SK-N-SH treated with all-trans-retinoic acid at 6 μM for 48 hours (cell line): Measurements from ENCODE around the gene CHRD.
"Not testable (repeated sequence)": the region's sequence is repeated elsewhere in the genome, so short reads cannot be mapped to it uniquely, and the experiment has no call there.

ENCODE experiments used
- ATAC-seq: fragments of 200-7000 bp; cut with Tn5 transposase; 3 replicates; pipeline ENCODE4 v1.9.1; 2020; ENCODE audit warnings: mild to moderate bottlenecking, moderate library complexity
- ARNTL ChIP-seq: fragments of 450-650 bp; formaldehyde crosslinking; IDR thresholded peaks from 2 replicates; pipeline ENCODE4 v1.5.0; 2020; ENCODE audit warnings: low read depth, mild to moderate bottlenecking, moderate library complexity, borderline replicate concordance
- CSDC2 ChIP-seq: fragments of 250-450 bp; sonication (Bioruptor Pico); IDR thresholded peaks from 2 replicates; pipeline ENCODE4 v1.5.0; 2020; ENCODE audit warnings: mild to moderate bottlenecking, moderate library complexity
- ESRRG ChIP-seq: fragments of 250-450 bp; sonication (Bioruptor Pico); IDR thresholded peaks from 2 replicates; pipeline ENCODE4 v1.6.1; 2021; ENCODE audit warnings: mild to moderate bottlenecking
- GLIS3 ChIP-seq: fragments of 250-450 bp; sonication (Bioruptor Pico); IDR thresholded peaks from 2 replicates; pipeline ENCODE4 v1.5.0; 2020; ENCODE audit warnings: mild to moderate bottlenecking, moderate library complexity
- ISL1 ChIP-seq: fragments of 250-450 bp; sonication (Bioruptor Pico); IDR thresholded peaks from 2 replicates; pipeline ENCODE4 v2.1.2; 2022; ENCODE audit warnings: mild to moderate bottlenecking, moderate library complexity
- OSR1 ChIP-seq: fragments of 250-450 bp; sonication (Bioruptor Pico); IDR thresholded peaks from 2 replicates; pipeline ENCODE4 v1.8.0; 2022; ENCODE audit warnings: moderate library complexity, mild to moderate bottlenecking, inconsistent platforms
- PPARA ChIP-seq: fragments of 250-450 bp; sonication (Bioruptor Pico); IDR thresholded peaks from 2 replicates; pipeline ENCODE4 v1.5.0; 2020; ENCODE audit warnings: mild to moderate bottlenecking, borderline replicate concordance
- SNAI2 ChIP-seq: fragments of 250-450 bp; sonication (Bioruptor Pico); IDR thresholded peaks from 2 replicates; pipeline ENCODE4 v1.5.0; 2020; ENCODE audit warnings: mild to moderate bottlenecking, moderate library complexity
- TOX ChIP-seq: fragments of 250-450 bp; sonication (Bioruptor Pico); IDR thresholded peaks from 2 replicates; pipeline ENCODE4 v1.8.0; 2021; ENCODE audit warnings: mild to moderate bottlenecking, moderate library complexity, borderline replicate concordance
- ZC3H10 ChIP-seq: fragments of 250-450 bp; sonication (Bioruptor Pico); IDR thresholded peaks from 2 replicates; pipeline ENCODE4 v1.5.1; 2021; ENCODE audit warnings: mild to moderate bottlenecking, moderate library complexity
- ZFP3 ChIP-seq: fragments of 250-450 bp; sonication (Bioruptor Pico); IDR thresholded peaks from 2 replicates; pipeline ENCODE4 v1.5.0; 2020; ENCODE audit warnings: mild to moderate bottlenecking, moderate library complexity
- ZNF565 ChIP-seq: fragments of 450-650 bp; formaldehyde crosslinking; conservative IDR thresholded peaks from 2 replicates; pipeline ENCODE4 v1.5.0; 2020; ENCODE audit warnings: low read depth, mild to moderate bottlenecking, moderate library complexity
- ZNF70 ChIP-seq: fragments of 450-650 bp; formaldehyde crosslinking; IDR thresholded peaks from 2 replicates; pipeline ENCODE4 v1.5.0; 2020; ENCODE audit warnings: mild to moderate bottlenecking, moderate library complexity
- ZNF8 ChIP-seq: fragments of 450-650 bp; formaldehyde crosslinking; IDR thresholded peaks from 2 replicates; pipeline ENCODE4 v1.5.0; 2020; ENCODE audit warnings: mild to moderate bottlenecking, moderate library complexity
- TF ChIP-seq, protein P1 (sequence below): fragments of 250-450 bp; sonication (Bioruptor Pico); IDR thresholded peaks from 2 replicates; pipeline ENCODE4 v1.8.0; 2020; ENCODE audit warnings: mild to moderate bottlenecking, moderate library complexity, borderline replicate concordance
- TF ChIP-seq, protein P2 (sequence below): fragments of 250-450 bp; sonication (Bioruptor Pico); IDR thresholded peaks from 2 replicates; pipeline ENCODE4 v1.5.1; 2021; ENCODE audit warnings: mild to moderate bottlenecking, moderate library complexity
- TF ChIP-seq, protein P3 (sequence below): fragments of 250-450 bp; sonication (Bioruptor Pico); IDR thresholded peaks from 2 replicates; pipeline ENCODE4 v1.8.0; 2021; ENCODE audit warnings: low read depth, mild to moderate bottlenecking, moderate library complexity, borderline replicate concordance
- TF ChIP-seq, protein P4 (sequence below): fragments of 250-450 bp; sonication (Bioruptor Pico); IDR thresholded peaks from 2 replicates; pipeline ENCODE4 v1.5.0; 2020; ENCODE audit warnings: mild to moderate bottlenecking, moderate library complexity

The CHRD gene

DNA sequence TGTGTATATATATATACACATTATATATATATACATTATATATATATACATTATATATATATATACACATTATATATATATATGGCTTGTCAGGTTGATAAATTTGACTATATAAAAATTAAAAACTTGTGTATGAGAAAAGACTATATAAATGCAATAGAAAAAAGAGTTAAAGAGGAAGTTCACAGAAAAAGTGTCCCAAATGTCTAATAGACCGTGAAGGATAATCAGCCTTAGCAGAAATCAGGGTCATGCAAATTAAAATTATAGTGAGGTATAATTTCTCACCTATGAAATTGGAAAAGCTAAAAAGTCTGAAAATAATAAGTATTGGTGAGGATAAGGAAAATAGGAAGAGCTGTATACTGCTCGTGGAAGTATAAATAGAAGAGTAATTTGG, 51.1 kb downstream of the CHRD start:
- ATAC-seq, result no peak
- no peak for TF ChIP-seq ZNF70
- no peak for TF ChIP-seq CSDC2 (CRISPR knock-in tag)
- TF ChIP-seq, protein P1, sequence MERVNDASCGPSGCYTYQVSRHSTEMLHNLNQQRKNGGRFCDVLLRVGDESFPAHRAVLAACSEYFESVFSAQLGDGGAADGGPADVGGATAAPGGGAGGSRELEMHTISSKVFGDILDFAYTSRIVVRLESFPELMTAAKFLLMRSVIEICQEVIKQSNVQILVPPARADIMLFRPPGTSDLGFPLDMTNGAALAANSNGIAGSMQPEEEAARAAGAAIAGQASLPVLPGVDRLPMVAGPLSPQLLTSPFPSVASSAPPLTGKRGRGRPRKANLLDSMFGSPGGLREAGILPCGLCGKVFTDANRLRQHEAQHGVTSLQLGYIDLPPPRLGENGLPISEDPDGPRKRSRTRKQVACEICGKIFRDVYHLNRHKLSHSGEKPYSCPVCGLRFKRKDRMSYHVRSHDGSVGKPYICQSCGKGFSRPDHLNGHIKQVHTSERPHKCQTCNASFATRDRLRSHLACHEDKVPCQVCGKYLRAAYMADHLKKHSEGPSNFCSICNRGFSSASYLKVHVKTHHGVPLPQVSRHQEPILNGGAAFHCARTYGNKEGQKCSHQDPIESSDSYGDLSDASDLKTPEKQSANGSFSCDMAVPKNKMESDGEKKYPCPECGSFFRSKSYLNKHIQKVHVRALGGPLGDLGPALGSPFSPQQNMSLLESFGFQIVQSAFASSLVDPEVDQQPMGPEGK (CRISPR knock-in tag), result no peak
- no peak for TF ChIP-seq ZC3H10 (CRISPR knock-in tag)
- no peak for TF ChIP-seq ARNTL (CRISPR knock-in tag)
- TF ChIP-seq OSR1 (CRISPR knock-in tag), result no peak
- TF ChIP-seq GLIS3 (CRISPR knock-in tag), result no peak
- TF ChIP-seq ZFP3, result no peak
- no peak for TF ChIP-seq TOX (CRISPR knock-in tag)
- TF ChIP-seq ESRRG (CRISPR knock-in tag), result no peak
- TF ChIP-seq ZNF8, result no peak
- TF ChIP-seq ZNF565 (CRISPR knock-in tag), result no peak
- TF ChIP-seq, protein P2, sequence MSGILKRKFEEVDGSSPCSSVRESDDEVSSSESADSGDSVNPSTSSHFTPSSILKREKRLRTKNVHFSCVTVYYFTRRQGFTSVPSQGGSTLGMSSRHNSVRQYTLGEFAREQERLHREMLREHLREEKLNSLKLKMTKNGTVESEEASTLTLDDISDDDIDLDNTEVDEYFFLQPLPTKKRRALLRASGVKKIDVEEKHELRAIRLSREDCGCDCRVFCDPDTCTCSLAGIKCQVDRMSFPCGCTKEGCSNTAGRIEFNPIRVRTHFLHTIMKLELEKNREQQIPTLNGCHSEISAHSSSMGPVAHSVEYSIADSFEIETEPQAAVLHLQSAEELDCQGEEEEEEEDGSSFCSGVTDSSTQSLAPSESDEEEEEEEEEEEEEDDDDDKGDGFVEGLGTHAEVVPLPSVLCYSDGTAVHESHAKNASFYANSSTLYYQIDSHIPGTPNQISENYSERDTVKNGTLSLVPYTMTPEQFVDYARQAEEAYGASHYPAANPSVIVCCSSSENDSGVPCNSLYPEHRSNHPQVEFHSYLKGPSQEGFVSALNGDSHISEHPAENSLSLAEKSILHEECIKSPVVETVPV, result no peak

DNA sequence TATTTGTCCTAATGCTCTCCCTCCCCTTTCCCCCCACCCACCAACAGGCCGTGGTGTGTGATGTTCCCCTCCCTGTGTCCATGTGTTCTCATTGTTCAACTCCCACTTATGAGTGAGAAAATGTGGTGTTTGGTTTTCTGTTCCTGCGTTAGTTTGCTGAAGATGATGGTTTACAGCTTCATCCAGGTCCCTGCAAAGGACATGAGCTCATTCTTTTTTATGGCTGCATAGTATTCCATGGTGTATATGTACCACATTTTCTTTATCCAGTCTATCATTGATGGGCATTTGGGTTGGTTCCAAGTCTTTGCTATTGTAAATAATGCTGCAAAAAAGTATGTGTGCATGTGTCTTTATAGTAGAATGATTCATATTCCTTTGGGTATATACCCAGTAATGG, 53.3 kb downstream of the CHRD start:
- not testable (repeated sequence) for ATAC-seq
- 0 out of 2 replicates have a peak, but pooled peaks have one; percentile 24 for TF ChIP-seq ZNF8

DNA sequence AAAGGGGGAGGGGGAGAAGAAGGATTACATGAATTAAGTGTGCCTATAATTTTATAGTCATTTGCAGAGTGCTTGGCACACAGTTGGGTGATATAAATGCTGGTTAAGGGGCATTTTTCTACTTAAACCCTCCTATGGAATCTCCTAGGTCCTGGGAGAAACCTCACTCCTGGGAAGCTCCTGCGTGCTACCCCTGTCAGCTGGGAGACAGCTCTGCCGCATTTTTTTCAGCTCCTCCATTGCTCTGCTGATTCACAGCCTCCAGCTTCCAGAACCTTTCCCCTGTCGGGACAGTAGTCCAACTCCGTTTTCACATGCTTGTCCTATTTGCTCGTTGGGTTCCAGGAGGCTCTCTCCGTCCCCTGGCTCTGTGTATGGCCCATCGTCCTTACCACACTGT, 59.2 kb downstream of the CHRD start:
- TF ChIP-seq ZFP3 (no peak), ARNTL (CRISPR knock-in tag) (no peak), ZNF565 (CRISPR knock-in tag) (no peak), TOX (CRISPR knock-in tag) (no peak), SNAI2 (CRISPR knock-in tag) (no peak), ZC3H10 (CRISPR knock-in tag) (no peak), CSDC2 (CRISPR knock-in tag) (no peak), ZNF8 (no peak), PPARA (CRISPR knock-in tag) (no peak), ESRRG (CRISPR knock-in tag) (no peak), ISL1 (CRISPR knock-in tag) (no peak), ZNF70 (no peak)
- TF ChIP-seq, protein P3, sequence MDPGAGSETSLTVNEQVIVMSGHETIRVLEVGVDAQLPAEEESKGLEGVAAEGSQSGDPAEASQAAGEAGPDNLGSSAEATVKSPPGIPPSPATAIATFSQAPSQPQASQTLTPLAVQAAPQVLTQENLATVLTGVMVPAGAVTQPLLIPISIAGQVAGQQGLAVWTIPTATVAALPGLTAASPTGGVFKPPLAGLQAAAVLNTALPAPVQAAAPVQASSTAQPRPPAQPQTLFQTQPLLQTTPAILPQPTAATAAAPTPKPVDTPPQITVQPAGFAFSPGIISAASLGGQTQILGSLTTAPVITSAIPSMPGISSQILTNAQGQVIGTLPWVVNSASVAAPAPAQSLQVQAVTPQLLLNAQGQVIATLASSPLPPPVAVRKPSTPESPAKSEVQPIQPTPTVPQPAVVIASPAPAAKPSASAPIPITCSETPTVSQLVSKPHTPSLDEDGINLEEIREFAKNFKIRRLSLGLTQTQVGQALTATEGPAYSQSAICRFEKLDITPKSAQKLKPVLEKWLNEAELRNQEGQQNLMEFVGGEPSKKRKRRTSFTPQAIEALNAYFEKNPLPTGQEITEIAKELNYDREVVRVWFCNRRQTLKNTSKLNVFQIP (CRISPR knock-in tag), result no peak
- TF ChIP-seq, protein P4, sequence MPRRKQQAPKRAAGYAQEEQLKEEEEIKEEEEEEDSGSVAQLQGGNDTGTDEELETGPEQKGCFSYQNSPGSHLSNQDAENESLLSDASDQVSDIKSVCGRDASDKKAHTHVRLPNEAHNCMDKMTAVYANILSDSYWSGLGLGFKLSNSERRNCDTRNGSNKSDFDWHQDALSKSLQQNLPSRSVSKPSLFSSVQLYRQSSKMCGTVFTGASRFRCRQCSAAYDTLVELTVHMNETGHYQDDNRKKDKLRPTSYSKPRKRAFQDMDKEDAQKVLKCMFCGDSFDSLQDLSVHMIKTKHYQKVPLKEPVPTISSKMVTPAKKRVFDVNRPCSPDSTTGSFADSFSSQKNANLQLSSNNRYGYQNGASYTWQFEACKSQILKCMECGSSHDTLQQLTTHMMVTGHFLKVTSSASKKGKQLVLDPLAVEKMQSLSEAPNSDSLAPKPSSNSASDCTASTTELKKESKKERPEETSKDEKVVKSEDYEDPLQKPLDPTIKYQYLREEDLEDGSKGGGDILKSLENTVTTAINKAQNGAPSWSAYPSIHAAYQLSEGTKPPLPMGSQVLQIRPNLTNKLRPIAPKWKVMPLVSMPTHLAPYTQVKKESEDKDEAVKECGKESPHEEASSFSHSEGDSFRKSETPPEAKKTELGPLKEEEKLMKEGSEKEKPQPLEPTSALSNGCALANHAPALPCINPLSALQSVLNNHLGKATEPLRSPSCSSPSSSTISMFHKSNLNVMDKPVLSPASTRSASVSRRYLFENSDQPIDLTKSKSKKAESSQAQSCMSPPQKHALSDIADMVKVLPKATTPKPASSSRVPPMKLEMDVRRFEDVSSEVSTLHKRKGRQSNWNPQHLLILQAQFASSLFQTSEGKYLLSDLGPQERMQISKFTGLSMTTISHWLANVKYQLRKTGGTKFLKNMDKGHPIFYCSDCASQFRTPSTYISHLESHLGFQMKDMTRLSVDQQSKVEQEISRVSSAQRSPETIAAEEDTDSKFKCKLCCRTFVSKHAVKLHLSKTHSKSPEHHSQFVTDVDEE (CRISPR knock-in tag), result no peak
- TF ChIP-seq, all 23 proteins: peak for 0

More for the DNA sequence above, 59.2 kb downstream of the CHRD start:
- ATAC-seq, result no peak
